GM20000 (cell line): ENCODE data around the gene GET4.

Source experiments
- DNase-seq: peaks from one replicate; pipeline ENCODE4 v3.0.0; 2012; ENCODE audit warnings: low spot score
- CTCF ChIP-seq: IDR thresholded peaks from 2 replicates; pipeline ENCODE4 v1.5.1; 2012; ENCODE audit warnings: mild to moderate bottlenecking, control low read depth; ENCODE audit errors: extremely low read depth, missing control alignments

Gene GET4

DNA sequence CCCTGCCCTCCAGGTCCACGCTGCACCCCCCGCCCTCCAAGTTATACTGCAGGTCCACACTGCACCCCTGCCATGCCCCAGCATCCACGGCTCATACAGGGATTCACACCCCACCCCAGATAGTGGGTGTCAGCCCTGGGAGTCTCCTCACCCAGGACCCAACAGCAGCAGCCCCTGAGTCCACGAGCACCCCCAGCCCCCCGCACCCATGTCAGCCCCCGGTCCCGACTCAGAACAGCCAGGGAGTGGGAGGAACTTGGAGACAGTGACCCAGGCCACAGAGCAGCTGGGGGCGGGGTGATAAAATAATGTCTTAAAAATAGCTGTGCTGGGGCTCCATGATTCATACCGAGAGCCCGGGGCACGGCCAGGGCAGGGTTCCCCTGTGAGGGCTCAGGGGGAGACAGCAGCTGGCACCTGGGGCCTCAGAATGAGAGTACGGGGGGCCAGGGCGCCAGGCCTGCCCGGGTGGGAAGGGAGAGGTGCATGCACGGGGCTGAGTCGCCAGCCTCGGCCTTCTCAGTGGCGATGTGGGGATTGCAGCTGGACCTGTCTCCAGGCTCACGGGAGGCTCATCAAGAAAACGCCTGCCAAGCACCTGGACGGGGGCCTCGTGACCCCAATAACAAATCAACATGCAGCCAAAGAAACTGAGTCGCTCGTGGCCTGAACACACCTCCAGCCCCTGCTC is 48.3 kb downstream of the GET4 start:
- no peak for TF ChIP-seq CTCF
- DNase-seq: peak; percentile 81

- TF ChIP-seq CTCF: no peak
- no peak for DNase-seq
These were observed 49.2 kb downstream of the GET4 start for GRCh38 chr7:925601-926000.

DNA sequence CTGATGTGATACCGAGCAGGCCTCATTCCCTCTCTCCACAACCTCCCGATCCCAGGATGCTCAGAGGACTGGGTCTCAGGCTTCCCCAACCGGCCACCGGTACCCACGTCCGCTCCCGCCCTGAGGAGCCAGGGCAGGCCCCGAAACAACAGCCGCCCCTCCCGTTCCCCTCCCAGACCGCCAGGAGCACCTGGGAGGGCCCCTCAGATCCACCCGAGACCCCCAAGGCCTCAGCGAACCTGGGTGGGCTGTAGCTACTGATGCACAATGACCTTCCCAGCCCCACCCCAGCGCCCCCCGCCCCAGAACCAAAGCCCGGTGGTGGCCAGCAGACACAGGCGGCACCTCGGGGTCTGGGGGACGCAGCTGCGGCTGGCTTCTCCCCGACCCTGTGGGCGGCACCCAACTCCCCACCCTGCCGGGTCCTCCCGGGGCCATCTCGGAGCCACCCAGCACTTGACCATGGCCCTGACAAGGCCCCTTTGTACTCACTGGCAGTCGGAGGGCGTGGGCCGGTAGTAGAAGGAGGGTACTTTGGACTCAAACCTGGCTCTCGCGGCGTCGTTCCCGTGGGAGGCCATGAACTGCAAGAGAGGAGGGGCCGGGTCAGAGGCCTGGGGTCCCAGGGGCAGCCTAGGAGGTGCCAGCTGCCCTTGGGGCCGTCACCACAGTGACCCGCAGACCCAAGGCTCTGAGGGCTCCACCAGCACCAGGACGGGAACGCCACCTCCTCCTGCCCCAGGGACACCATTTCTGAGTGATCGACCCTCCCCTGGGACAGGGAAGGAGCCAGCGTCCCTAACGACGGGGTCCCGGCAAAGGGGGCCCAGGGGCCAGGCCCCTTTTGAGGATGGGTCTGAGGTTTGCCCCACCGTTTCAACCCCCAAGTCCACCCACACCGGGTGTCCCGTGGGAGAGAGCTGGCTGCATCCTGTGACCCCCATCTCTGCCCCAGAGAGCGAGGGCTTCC is 50.0 kb downstream of the GET4 start:
- no peak for TF ChIP-seq CTCF
- no peak for DNase-seq

GRCh38 chr7:927031-927671 is 50.8 kb downstream of the GET4 start:
- no peak for TF ChIP-seq CTCF
- no peak for DNase-seq

GRCh38 chr7:929311-929711 is 53.0 kb downstream of the GET4 start:
- no peak for TF ChIP-seq CTCF

DNA sequence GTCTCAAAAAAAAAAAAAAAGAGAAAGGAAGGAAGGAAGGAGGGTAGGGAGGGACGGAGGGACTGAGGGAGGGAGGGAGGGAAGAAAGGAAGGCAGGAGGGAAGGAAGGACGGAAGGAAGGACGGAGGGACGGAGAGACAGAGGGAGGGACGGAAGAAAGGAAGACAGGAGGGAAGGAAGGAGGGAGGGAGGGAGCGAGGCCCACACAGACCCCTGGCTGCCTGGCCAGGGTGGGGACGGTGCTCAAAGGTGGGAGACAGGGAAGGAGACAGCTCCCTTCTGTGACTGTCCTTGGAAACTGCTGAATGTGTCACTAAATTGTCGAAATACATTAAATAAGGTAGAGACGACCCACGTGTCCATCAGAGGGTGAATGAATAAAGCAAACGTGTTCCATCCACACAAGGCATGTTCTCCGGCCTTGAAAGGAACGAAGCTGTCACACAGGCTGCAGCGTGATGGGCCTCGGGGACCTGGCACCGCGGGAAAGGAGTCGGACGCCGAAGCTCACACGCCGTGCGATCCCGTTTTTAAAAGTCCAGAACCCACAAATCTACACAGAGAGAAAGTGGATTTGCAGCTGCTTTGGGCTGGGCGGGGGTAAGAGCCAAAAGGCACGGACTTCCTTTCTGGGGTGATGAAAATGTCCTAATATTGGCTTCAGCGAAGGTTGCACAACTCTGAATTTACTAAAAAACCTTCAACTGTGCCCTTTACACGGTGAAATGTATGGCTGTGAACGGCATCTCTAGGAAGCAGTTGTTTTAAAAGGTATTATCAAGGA is 54.8 kb downstream of the GET4 start:
- no peak for DNase-seq
- TF ChIP-seq CTCF: no peak

More at GRCh38 chr7:929311-929711, 53.0 kb downstream of the GET4 start:
- no peak for DNase-seq
